Colonic mucosa (tissue), 4 donors: ENCODE data around the gene SFSWAP. TPM values are rescaled to one million over a fixed set of nuclear protein-coding genes. Genes with fewer than 3 reads are reported as not detected.

ENCODE experiments used
- DNase-seq: peaks from one replicate; pipeline ENCODE4 v3.0.0-alpha.2; 2020
- H3K27ac ChIP-seq: fragments of 200-600 bp; one replicate; pipeline ENCODE4 v1.8.0; 2021
- H3K27me3 ChIP-seq: fragments of 200-600 bp; one replicate; pipeline ENCODE4 v1.8.0; 2021
- H3K36me3 ChIP-seq: fragments of 200-600 bp; one replicate; pipeline ENCODE4 v1.8.0; 2021
- H3K4me1 ChIP-seq: fragments of 200-600 bp; one replicate; pipeline ENCODE4 v1.8.0; 2021; ENCODE audit warnings: mild to moderate bottlenecking
- H3K4me3 ChIP-seq: fragments of 200-600 bp; one replicate; pipeline ENCODE4 v1.8.0; 2021
- H3K9ac ChIP-seq, 2 donors: one replicate each; pipeline ENCODE4 v1.7.0; 2013; ENCODE audit warnings: control low read depth in 2 of 2, low read depth in 2 of 2, low read length in 2 of 2
- H3K9me3 ChIP-seq: fragments of 200-600 bp; one replicate; pipeline ENCODE4 v1.8.0; 2021
- CTCF ChIP-seq: fragments of 200-600 bp; IDR thresholded peaks from one replicate; pipeline ENCODE4 v1.8.0; 2022; ENCODE audit warnings: antibody characterized with exemption, mild to moderate bottlenecking
- intact Hi-C: fragments of 100-400 bp; cut with DNase I; formaldehyde crosslinking; loops from one replicate; pipeline ENCODE4 v1.14.1; 2022
- total RNA-seq, 2 donors: library from RNA; stranded (reverse); fragmentation: NEBNext Ultra II Directional in 1 of 2; extraction: Animal tissue kit (Norgen Biotek cat#: 25700) in 1 of 2; gene quantifications; one replicate each; pipeline ENCODE4 v1.2.1, GENCODE V29; 2021
- donor health status: healthy.
- donor health status: DM: no; HTN: no; CAD: no.
- donor health status: DM: no; HTN: no; CAD: no.

SFSWAP gene
- total RNA-seq, 2 donors from 2014 or later = 28.2 to 35.6 TPM

- Histone ChIP-seq H3K9ac (no peak overlapping the region), H3K27ac (no peak overlapping the region), H3K4me1 (no peaks in the 10 kb centered on the region), H3K9me3 (no peaks in the 10 kb centered on the region), H3K36me3 (no peaks in the 10 kb centered on the region), H3K27me3 (no peaks in the 10 kb centered on the region), H3K4me3 (no peak overlapping the region)
- intact Hi-C loops = no loop called here
- no peak for DNase-seq
- TF ChIP-seq CTCF = no peak
Measured at GRCh38 chr12:131693149-131693548, 17.7 kb upstream of the SFSWAP start.

- Histone ChIP-seq H3K4me3 (no peak overlapping the region), H3K9me3 (no peaks in the 10 kb centered on the region), H3K9ac (no peak overlapping the region), H3K36me3 (no peaks in the 10 kb centered on the region), H3K27me3 (no peaks in the 10 kb centered on the region), H3K4me1 (no peaks in the 10 kb centered on the region), H3K27ac (no peak overlapping the region)
- intact Hi-C loops = no loop called here
- DNase-seq = no peak
- TF ChIP-seq CTCF = no peak
Measured at GRCh38 chr12:131694116-131694838, 16.6 kb upstream of the SFSWAP start.

GRCh38 chr12:131695968-131696367 is 14.9 kb upstream of the SFSWAP start:
- intact Hi-C loops = no loop called here
- Histone ChIP-seq H3K27ac (no peak overlapping the region), H3K4me3 (no peak overlapping the region), H3K9me3 (no peaks in the 10 kb centered on the region), H3K27me3 (no peaks in the 10 kb centered on the region), H3K4me1 (no peaks in the 10 kb centered on the region), H3K36me3 (no peaks in the 10 kb centered on the region), H3K9ac (no peak overlapping the region)
- TF ChIP-seq CTCF = no peak
- no peak for DNase-seq

GRCh38 chr12:131698286-131698685 is 12.6 kb upstream of the SFSWAP start:
- Histone ChIP-seq H3K27me3 (no peaks in the 10 kb centered on the region), H3K9ac (no peak overlapping the region), H3K4me3 (no peak overlapping the region), H3K4me1 (no peaks in the 10 kb centered on the region), H3K9me3 (no peaks in the 10 kb centered on the region), H3K36me3 (no peaks in the 10 kb centered on the region), H3K27ac (no peak overlapping the region)
- DNase-seq = no peak
- intact Hi-C loops = no loop called here
- no peak for TF ChIP-seq CTCF

GRCh38 chr12:131699434-131699833 is 11.5 kb upstream of the SFSWAP start:
- DNase-seq = no peak
- Histone ChIP-seq H3K4me1 (no peaks in the 10 kb centered on the region), H3K9me3 (no peaks in the 10 kb centered on the region), H3K27ac (no peak overlapping the region), H3K27me3 (no peaks in the 10 kb centered on the region), H3K36me3 (no peaks in the 10 kb centered on the region), H3K9ac (no peak overlapping the region), H3K4me3 (no peak overlapping the region)
- intact Hi-C loops = no loop called here
- no peak for TF ChIP-seq CTCF
